Endothelial cell (in vitro differentiated cells): Measurements from ENCODE around the gene CEP57. TPM values are rescaled to one million over a fixed set of nuclear protein-coding genes. Genes with fewer than 3 reads are reported as not detected.

Experiments used
- DNase-seq: peaks from one replicate; pipeline ENCODE4 v3.0.0; 2021; ENCODE audit warnings: low spot score
- H3K27ac Mint-ChIP-seq: one replicate; pipeline ENCODE4 v1.8.0; 2021; ENCODE audit warnings: mixed read lengths, inconsistent platforms; ENCODE audit not compliant: unreplicated experiment
- H3K27me3 Mint-ChIP-seq: one replicate; pipeline ENCODE4 v1.8.0; 2021; ENCODE audit warnings: mild to moderate bottlenecking, moderate library complexity, mixed read lengths, inconsistent platforms; ENCODE audit not compliant: unreplicated experiment
- H3K36me3 Mint-ChIP-seq: one replicate; pipeline ENCODE4 v1.8.0; 2021; ENCODE audit warnings: mild to moderate bottlenecking, low read depth, mixed read lengths, inconsistent platforms; ENCODE audit not compliant: unreplicated experiment
- H3K4me1 Mint-ChIP-seq: one replicate; pipeline ENCODE4 v1.8.0; 2021; ENCODE audit warnings: mild to moderate bottlenecking, mixed read lengths, inconsistent platforms; ENCODE audit not compliant: unreplicated experiment
- H3K4me3 Mint-ChIP-seq: one replicate; pipeline ENCODE4 v1.8.0; 2021; ENCODE audit warnings: mild to moderate bottlenecking, mixed read lengths, inconsistent platforms; ENCODE audit not compliant: unreplicated experiment
- H3K9me3 Mint-ChIP-seq: one replicate; pipeline ENCODE4 v1.8.0; 2021; ENCODE audit warnings: mixed read lengths, inconsistent platforms; ENCODE audit not compliant: unreplicated experiment
- total RNA-seq: library from RNA; stranded (reverse); fragmentation: NEBNext Ultra II Directional; extraction: Animal tissue kit (Norgen Biotek cat#: 25700); gene quantifications from one replicate; pipeline ENCODE4 v1.2.1, GENCODE V29; 2021; ENCODE audit not compliant: unreplicated experiment
- TF ChIP-seq, protein P1 (sequence below): fragments of 200-600 bp; sonication (generic); IDR thresholded peaks from one replicate; pipeline ENCODE4 v1.5.0; 2021; ENCODE audit warnings: antibody characterized with exemption; ENCODE audit not compliant: unreplicated experiment

CEP57 gene
- total RNA-seq, 1 donor from 2014 or later = 51.4 TPM

DNA sequence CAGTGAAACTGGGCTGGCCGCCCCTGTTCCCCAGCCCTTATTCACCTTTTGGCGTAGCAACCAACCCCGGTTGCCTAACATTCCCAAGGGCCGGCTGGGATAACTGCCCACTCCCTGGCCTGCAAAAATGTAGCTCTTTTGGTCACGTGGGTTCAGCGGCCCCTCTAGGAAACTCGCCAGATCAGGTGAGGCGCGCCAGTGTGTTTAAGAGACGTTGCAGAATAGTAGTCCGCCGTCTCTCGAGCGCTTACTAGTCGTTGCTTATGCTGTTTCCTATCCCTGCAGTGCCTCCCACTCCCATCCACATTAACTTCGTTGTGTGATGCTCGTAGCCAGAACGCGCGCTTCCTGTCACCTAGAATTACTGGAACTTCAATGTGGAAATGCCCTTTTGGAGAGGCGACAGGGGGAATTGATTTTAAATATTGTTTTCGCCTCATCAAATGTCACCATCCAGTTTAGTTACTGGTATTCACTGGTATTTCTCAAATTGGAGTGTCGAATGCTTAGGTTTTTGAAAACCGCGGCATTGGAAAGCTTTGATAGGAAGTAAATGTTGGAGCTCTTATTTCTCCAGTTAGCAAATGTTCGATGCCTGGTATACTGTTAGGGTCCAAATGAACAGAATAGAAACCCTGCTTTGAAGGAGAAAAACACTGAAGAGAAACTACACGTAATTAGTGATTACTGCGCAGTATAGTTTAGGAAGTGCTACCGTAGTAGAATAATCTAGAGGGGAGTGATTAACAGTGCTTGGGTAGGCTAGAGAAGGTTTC lies 823 bp downstream of the CEP57 start:
- peaks cover 18% of the 10 kb centered on the region for H3K27me3 Mint-ChIP-seq

DNA sequence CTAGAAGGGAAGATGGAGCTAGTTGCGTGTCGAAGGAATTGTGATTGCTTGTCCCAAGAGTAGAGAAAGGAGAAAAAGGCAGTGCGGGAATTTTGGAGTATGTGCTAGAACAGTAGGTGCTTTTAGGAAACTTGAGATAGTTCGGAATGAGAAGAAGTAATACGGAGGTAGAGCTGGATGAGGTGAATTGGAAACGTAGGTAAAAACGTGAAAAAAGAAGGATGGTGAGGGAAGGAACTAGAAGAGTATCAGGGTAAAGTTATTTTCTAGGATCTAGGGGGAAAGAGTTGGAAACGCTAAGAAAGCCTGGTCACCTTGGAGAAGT lies 1.4 kb downstream of the CEP57 start:
- Mint-ChIP-seq H3K27ac (peak overlapping the region; percentile 99), H3K36me3 (no peaks in the 10 kb centered on the region), H3K4me1 (peaks cover 18% of the 10 kb centered on the region), H3K9me3 (no peaks in the 10 kb centered on the region), H3K4me3 (peak overlapping the region; percentile 97), H3K27me3 (peaks cover 18% of the 10 kb centered on the region)
- no peak for DNase-seq
- TF ChIP-seq, protein P1, sequence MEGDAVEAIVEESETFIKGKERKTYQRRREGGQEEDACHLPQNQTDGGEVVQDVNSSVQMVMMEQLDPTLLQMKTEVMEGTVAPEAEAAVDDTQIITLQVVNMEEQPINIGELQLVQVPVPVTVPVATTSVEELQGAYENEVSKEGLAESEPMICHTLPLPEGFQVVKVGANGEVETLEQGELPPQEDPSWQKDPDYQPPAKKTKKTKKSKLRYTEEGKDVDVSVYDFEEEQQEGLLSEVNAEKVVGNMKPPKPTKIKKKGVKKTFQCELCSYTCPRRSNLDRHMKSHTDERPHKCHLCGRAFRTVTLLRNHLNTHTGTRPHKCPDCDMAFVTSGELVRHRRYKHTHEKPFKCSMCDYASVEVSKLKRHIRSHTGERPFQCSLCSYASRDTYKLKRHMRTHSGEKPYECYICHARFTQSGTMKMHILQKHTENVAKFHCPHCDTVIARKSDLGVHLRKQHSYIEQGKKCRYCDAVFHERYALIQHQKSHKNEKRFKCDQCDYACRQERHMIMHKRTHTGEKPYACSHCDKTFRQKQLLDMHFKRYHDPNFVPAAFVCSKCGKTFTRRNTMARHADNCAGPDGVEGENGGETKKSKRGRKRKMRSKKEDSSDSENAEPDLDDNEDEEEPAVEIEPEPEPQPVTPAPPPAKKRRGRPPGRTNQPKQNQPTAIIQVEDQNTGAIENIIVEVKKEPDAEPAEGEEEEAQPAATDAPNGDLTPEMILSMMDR = no peak

More for the DNA sequence above, 823 bp downstream of the CEP57 start:
- peaks cover under 1% of the 10 kb centered on the region for H3K36me3 Mint-ChIP-seq
- peaks cover 18% of the 10 kb centered on the region for H3K4me1 Mint-ChIP-seq
- H3K27ac Mint-ChIP-seq = peak overlapping the region; percentile 99
- TF ChIP-seq, protein P1 = no peak
- peak; percentile 53 for DNase-seq
- no peaks in the 10 kb centered on the region for H3K9me3 Mint-ChIP-seq
- H3K4me3 Mint-ChIP-seq = peak overlapping the region; percentile 97

DNA sequence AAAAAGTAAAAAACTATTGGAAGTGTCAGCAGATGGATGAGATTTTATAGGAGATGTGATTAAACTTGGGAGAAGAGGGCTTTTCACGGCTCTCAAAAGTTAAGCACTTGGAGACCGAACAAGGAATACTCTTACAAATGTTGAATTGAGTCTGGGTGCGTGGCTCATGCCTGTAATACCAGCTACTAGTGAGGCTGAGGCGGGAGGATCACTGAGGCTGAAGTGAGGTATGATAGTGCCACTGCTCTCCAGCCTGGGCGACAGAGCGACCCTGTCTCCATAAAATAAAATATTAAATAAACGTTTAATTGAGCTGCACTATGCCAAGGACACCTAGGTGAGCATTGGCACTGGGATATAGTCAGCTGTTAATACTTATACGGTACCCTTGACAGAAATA lies 1.9 kb downstream of the CEP57 start:
- no peaks in the 10 kb centered on the region for H3K36me3 Mint-ChIP-seq
- DNase-seq = no peak
- peaks cover 18% of the 10 kb centered on the region for H3K27me3 Mint-ChIP-seq
- peak overlapping the region; percentile 97 for H3K4me3 Mint-ChIP-seq
- H3K4me1 Mint-ChIP-seq = peaks cover 18% of the 10 kb centered on the region
- peak overlapping the region; percentile 99 for H3K27ac Mint-ChIP-seq
- no peaks in the 10 kb centered on the region for H3K9me3 Mint-ChIP-seq
- TF ChIP-seq, protein P1 = no peak

DNA sequence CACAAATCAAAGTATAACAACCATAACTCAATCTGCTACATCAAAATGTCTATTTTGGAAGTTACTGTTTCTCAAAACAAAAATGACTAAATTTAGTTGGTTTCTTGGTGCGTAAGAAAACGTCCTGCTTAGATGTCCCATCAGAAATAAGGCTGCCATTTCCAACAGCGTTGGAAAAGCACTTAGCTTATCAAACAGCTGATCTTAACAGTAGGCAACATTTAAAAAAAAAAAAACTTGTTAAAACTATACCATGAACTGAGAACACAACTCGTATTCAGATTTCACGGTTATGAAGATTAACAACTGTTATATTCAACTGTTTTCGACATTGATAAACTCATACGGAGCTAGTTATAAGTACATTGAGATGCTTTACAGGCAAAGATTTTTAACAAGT lies 2.4 kb downstream of the CEP57 start:
- Mint-ChIP-seq H3K27me3 (peaks cover 18% of the 10 kb centered on the region), H3K4me1 (peaks cover 18% of the 10 kb centered on the region), H3K36me3 (no peaks in the 10 kb centered on the region), H3K9me3 (no peaks in the 10 kb centered on the region), H3K27ac (no peak overlapping the region), H3K4me3 (no peak overlapping the region)
- TF ChIP-seq, protein P1 = no peak
- DNase-seq = no peak

DNA sequence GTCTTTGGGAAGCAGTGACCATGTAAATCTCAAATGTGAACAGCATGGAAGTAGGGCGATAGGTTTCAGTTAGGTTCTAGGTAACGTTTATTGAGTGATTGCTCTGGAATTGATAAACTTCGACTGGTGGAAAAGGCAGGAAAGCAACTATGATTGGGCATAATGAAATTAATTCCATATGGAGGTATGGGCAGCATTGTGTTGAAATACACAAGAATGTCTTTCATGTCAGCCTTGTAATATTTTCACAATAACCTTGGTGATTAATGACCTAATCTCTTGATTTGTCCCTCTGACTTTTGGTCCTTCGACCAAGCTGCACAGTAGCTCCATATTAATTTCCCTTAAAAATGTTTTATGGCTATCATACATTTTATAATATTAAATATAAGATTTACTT lies 2.8 kb downstream of the CEP57 start:
- Mint-ChIP-seq H3K4me3 (no peak overlapping the region), H3K36me3 (no peaks in the 10 kb centered on the region), H3K4me1 (peaks cover 18% of the 10 kb centered on the region)

More for the DNA sequence above, 2.8 kb downstream of the CEP57 start:
- Mint-ChIP-seq H3K27ac (no peak overlapping the region), H3K27me3 (peaks cover 18% of the 10 kb centered on the region), H3K9me3 (no peaks in the 10 kb centered on the region)
- DNase-seq = no peak
- TF ChIP-seq, protein P1 = no peak
